Cortex of kidney (tissue), 1 donor: ENCODE measurements around the gene NR2C2AP.

ENCODE experiments used
- DNase-seq: peaks from one replicate; lab custom pipeline; 2025; lab: John Stamatoyannopoulos, UW

The NR2C2AP gene

DNA sequence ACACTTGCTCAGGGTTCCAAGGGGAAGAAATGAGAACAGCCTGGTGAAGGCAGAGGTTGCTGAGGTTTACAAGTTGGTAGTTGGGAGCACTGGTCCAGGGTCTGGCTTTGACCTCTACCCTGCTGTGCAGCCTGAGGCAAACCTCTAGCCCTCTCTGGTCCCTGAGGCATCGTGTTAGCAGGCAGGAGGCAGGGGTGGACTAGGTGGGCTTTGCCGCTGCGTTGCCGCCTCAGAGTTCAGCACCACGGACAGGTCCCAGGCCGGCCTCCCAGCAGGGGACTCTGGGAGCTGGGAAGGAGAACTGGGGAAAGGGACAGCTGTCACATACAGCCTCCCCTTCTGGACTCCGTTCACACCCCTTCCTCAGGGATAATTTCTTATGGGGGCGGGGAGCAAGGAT, 11.7 kb upstream of the NR2C2AP start:
- no peak for DNase-seq

DNA sequence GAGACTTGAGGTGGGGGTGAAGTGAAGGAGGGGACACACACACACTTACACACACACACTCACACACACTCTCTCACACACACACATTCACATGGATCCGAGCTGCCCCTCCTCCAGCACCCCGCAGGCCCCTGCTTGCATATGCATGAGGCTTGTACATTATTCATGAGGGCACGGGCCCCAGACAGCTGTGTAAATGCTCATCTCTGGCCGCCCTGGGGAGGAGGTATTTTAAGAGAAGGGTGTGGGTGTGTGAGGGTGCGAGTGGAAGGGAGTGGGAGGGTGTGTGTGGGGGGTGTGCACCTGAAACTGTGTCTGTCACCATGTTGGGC, 10.9 kb upstream of the NR2C2AP start:
- no peak for DNase-seq

DNA sequence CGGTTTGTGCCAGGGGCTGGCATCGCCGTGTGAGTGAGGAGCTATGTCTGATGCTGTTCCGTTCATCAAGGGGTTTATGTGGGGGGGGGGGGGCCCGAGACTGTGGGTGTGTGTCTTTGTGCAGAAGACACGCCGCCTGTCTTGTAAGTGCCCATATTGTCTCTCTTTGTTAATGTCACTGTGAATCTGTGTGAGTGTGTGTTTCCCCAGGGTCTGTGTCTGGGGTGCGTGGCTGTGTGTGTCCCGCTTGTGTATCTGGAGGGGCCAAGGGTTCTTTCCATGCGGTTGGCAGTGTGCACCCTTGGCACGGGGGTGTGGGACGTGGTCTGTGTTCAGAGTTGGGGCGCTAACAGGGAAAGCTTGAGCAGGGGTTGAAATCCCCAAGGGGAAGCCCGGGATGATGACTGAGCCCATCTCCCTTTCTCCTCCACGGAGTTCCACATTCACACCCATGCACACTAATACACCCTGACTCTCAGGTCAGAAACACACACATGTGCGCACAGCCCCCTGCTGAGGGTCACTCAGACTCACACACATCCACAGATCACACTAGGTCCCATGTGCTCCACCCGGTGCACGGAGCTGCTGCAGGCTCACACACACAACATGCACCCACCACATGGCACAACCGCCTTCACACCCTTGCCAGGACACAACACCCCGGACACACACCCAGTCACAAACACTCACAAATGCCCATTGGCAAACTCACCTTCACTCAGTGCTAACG, 10.4 kb upstream of the NR2C2AP start:
- no peak for DNase-seq

DNA sequence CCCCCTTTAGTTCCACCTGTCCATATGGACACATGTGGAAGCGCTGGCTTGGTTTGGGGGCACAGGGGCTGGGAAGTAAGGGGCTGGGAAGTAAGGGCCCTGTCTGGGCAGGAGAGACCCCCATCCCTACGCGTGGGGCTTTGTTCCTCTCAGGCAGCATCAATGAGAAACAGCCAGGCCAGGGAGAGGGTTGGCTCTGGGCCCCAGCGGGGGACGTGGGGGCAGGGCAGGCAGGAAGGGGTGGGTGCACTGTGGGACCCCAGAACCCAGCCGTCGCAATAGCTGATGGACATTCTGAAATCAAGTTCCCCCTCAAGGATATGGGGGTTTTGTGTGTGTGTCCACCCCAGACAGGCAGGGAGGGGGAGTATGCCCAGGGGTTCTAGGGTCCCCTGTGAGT, 9.7 kb upstream of the NR2C2AP start:
- DNase-seq, result no peak

DNA sequence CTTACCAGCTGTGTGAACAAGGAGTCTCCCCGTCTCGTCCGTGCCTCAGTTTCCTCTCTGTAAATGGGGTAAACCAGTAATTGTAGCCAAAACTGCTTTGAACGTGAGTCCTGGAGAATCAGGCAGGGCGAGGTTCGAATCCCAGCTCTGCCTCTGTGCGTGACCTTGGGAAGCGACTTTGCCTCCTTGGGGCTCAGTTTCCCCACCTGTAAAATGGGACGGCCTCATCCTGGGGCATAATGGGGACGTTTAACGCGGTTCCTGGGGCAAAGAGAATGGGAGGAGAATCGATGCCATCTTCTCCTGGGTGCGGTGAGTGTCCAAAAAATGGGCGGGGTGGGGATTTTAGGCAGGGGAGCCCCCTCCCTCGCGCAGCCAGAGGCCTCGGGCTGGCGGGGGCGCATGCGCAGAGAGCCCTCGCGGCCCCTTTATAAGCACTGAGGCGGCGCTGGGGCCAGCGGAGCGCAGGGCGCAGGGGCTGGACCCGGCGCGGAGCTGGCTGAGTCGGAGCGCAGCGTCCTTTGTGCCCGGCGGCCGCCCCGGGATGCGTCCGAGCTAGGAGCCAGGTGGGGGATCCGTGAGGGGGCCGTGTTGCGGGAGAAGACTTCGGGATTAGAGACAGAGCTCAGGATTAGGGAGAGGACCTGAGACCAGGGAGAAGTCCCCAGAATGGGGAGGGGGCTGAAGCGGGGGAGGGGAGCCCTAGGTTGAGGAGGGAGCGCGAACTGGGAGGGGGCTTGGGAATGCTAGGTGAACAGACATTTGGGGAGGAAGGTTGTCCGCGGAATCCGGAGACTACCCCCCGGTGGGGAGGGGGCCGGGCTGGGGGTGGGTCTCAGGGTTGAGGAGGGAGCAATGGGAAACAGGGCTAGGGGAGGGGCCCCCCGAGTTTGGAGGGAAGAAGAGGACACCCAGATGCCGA, 8.5 kb upstream of the NR2C2AP start, which contains the start of gene NCAN:
Gene NCAN, plus strand, starts transcription at position 460 of the 922 bp plus-strand sequence. CDS start 4,996 bp downstream, outside the sequence.
- no peak for DNase-seq

DNA sequence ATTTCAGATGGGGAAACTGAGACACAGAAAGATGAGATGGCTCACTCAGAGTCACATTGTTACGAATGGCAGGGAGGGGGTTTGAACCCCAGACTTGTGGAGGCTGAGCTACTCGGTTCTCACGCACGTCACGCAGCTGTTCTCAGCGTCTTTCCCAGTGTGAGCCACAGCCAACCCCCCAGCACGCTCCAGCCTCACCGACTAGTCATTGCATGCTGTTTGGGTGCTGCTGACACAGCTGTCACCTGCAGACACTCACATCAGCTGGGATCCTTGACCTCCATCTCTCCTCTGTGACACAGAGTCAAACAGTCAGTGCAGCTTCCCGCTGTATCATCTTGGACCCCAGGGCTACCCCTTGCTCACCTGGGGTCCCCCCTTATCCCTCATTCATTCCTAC, 6.2 kb upstream of the NR2C2AP start:
- no peak for DNase-seq

DNA sequence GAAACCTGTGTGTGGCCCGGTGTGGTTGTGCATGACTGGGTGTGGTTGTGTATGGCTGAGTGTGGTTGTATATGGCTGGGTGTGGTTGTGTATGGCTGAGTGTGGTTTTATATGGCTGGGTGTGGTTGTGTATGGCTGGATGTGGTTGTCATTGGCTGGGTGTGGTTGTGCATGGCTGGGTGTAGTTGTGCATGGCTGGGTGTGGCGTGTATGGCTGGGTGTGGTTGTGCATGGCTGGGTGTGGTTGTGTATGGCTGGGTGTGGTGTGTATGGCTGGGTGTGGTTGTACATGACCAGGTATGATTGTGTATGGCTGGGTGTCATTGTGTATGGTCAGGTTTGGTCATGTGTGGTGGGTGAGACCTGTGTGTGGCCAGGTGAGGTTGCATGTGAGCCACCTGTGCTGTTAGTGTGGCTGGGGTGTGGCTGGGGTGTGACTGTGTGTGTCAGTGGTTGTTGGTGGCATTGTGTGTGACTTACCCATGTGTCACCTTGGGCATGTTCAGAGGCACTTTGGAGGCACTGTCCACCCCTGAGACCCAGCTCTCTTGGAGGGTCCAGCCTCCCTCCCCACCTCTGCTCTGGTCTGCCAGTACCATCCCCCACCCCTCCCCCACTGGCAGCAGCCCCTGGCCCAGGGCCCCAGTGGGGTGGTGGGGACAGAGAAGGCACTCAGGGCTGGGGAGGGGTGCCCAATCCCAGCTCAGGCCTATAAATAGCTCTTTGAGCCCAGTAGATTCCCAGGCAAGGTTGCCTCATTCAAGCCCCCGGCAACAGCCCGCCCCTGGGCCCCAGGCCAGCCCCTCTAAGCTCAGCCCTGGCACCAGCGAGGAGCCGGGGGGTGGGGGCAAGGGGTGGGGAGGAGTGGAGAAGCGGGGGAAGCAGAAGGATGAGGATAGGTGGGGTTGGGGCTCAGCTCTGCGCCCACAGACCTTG, 4.7 kb upstream of the NR2C2AP start:
- no peak for DNase-seq

DNA sequence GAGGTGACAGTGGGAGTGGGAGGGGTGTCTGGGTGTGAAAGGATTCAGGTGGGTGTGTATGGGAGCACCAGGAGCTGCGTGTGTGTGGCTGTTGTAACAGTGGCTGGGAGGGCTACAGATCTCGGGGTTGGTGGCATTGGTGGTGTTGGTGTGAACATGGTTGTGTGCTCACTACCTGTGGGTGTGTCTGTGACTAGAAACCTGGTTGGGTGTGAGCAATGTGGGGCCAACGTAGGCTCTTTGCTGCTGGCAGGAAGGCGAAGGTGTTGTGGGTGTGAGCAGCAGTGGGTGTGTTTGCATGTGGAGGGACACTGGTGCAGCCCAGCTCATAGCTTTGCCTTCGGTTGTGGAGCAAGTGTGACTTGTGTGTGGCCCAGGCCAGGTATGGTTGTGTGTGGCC, 3.7 kb upstream of the NR2C2AP start:
- DNase-seq, result no peak

DNA sequence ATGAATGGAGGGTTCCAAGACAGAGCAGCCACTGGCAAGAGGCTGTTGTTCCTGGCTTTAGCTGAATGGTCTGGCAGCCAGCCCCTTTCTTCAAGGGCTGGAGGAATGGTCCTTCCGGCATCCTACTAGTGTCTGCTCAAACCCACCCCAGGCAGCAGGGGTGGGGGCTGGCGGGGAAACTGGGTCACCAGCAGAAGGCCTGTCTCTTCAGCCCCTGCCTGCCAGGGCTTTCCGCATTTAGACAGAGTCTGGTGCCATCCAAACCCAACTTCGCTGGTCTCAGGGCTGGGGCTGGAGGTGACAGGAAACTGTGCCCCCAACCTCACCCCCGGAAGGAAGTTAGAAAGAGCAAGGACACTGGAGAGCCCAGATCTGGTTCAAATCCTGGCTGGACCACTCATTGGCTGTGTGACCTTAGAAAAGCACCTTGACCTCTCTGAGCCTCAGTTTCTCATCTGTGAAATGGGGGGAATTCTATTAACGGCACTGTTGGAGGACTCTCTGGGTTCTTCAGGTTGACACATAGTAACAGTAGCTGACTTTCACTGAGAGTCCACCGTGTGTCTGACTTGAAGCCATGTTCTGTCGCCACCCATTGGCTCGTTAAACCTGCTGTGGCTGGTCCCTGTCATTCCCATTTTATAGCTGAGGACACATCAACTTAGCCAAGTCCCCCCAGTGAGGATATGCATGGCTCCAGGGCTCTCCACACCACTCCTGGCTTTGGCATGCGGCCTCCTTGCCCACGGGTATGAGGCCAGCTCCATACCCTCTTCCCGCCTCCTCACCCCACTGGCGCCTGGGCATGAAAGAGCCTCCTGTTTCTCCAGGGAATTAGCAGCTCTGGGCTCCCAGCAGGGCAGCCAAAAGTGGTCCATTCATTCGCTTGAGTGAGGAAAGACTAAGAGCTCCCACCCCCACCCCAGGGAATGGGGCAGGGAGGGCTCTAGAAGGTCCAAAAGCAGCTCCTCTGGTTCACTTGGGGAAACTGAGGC, 2.5 kb upstream of the NR2C2AP start:
- no peak for DNase-seq

DNA sequence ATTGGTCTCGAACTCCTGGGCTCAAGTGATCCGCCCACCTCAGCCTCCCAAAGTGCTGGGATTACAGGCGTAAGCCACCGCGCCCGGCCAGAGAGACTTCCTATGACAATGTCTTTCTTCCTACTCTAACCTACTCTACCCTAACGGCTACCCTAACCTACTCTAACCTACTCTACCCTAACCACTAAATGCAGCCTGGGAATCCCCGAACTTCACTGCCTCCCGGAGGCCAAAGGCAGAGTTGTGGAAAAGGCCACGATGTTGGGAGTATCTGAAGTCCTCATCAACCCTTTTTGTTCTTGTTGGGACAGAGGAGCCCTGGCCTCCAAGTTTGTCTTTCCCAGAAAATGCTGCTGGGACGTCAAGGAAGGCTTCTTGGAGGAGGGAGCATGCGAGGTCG, 967 bp upstream of the NR2C2AP start:
- no peak for DNase-seq

DNA sequence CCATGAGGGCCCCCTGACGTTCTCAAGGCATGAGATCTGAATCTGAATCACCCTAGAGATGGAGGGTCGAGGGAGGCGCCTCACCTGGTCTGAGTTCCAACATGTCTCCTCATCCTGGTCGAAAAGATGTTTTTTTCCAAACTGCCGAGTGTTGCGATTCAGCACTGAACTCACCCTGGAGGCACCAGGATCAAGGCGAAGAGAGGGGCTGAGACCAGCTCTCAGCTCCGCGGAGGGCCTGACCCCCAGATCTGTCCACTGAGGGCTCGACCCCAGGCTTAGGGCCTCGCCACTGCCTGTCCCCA, 555 bp downstream of the NR2C2AP start:
- DNase-seq, result no peak

DNA sequence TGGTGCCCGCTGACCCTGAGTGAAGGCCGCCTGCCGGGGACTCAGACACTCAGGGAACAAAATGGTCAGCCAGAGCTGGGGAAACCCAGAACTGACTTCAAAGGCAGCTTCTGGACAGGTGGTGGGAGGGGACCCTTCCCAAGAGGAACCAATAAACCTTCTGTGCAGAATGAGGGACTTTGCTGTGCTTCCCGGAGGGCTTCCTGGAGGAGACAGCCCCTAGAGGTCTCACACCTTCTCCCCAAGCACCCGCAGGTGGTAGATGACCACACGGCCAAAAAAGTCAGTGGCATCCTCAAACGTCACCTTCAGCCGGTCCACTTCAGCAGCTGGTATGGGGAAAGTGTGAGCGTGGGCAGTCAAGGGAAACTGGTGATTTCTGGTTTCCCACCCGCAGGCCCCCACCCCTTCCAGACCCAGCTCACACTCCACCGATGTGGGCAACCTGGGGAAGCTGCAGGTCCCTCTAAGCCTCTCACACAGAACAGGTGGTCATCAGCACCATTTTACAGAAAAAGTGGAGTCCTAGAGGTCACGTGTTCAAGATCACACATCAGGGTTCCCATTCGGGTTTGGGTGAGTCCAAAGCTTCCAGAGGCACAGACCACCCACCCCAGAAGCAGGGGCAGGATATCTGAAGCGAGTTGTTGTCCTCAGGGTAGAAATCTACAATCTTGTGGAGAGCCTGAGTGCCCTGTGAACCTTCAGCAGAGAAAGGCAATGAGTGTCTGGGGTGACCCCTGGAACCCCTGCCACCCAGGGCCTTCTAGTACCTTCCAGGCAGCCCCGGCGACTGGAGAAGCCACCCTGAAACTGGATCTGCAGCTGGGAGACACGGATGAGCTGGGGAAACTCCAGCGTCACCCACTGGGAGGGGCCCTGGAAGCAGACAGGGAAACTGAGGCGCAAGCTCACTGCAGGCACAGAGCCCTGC, 1.2 kb downstream of the NR2C2AP start:
- no peak for DNase-seq

DNA sequence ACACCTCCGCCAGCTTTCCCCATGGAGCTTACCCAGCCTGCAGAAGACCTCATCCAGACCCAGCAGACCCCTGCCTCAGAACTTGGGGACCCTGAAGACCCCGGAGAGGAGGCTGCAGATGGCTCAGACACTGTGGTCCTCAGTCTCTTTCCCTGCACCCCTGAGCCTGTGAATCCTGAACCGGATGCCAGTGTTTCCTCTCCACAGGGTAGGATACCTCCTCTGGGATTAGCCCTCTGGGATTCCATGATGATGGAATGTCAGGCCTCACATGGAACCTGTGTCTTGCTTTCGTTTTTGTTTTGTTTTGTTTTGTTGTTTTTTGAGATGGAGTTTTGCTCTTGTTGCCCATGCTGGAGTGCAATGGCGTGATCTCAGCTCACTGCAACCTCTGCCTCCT, 9.3 kb downstream of the NR2C2AP start:
- no peak for DNase-seq

DNA sequence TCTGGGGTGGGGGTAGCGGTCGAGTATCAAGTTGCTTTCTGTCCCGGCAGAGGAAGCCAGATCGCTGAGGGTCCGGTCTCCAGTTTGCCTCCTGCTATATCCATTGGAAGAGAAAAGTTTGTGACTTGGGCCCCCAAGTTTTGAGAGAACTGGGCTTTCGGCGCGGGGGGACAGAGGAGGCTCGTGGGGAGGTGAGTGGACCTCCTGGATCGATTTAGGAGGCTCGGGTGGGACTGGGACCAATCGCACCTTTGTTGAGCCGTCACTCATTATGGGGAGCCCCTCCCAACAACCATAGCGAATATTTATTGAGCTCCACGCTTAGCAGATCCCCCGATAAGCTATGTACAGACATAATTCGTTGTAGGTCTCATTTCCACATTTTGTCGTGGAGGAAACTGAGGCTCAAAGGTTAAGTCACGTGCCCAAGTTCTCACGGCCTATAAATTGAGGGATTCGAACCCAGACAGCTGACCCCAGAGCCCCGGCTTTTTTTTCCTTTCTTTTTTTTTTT, 10.2 kb downstream of the NR2C2AP start:
- no peak for DNase-seq

DNA sequence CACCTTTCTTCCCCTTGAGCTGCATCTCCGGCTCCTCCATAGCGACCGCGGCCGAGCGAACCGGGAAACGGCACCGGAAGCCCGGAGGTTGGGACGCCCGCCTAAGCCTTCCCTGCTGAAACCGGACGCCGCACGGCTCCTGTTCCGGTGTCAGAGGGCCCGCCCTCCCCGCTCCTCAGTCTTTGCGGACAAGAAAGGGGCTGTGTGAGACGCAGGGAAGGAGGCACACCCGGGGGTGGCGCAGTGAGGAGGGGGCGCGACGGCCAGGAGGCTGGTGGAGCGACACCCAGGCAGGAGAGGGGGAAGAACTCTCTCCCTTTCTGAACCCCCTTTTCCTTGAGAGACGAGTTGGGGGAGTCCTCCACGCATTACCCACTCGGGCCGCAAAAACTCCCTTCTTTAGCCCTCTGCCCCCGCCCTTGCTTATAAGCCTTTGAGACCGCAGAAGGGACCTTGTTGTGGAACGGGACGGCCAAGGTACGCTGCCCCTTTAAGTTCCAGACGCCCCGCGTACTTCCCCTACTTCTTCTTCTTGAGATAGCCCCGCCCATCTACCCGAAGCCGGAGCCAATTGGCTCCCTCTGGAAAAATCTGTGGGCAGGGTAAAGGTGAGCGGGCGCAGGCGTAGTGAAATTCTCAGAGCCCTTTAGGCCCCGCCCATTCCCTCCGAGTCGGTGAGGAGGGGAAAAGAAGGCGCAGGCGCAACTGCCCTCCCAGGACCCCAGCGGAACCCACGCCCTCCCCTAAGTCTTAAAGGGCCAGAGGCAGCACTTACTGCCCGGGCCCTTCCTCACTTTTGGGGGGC, 10.9 kb downstream of the NR2C2AP start, which contains the start of the genes BORCS8 and RFXANK:
Gene BORCS8, minus strand, starts transcription at position 75 of the 805 bp plus-strand sequence. Its CDS starts 35 bp downstream, at position 40.
Gene RFXANK, plus strand, starts transcription at position 181 of the 805 bp plus-strand sequence. CDS start 1,689 bp downstream, outside the sequence.
- peak; percentile 47 for DNase-seq

DNA sequence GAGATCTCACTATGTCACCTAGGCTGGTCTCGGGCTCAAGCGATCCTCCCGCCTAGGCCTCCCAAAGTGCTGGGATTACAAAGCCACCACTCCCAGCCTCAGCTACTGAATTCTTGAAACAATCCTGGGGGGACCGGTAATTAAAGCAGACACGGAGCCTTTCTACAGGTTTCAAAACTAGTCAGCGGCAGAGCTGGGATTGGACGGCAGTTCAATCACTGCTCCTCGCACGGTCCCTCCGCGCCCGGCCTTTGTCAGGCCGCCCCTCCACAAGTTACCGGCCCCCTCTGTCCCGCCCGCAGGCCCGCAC, 11.5 kb downstream of the NR2C2AP start:
- no peak for DNase-seq

DNA sequence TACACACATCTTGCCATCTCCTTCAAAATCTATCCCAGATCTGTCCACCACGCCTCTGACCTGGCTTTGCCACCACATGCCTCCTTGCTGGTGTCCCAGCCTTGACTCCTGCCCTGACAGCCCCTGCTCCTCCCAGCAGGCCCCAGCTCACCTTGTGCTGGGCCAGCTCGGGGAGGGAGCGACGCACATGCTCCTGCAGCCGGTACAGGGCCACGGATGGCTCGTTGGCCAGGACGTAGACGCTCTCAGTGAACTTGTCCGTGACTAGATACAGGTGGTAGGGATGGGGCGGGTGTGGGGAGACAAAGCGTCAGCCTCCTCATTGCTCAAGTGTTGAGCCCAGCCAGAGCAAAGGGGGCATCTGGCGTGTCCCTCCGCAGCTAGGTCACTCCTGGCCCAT, 16.5 kb downstream of the NR2C2AP start:
- no peak for DNase-seq

DNA sequence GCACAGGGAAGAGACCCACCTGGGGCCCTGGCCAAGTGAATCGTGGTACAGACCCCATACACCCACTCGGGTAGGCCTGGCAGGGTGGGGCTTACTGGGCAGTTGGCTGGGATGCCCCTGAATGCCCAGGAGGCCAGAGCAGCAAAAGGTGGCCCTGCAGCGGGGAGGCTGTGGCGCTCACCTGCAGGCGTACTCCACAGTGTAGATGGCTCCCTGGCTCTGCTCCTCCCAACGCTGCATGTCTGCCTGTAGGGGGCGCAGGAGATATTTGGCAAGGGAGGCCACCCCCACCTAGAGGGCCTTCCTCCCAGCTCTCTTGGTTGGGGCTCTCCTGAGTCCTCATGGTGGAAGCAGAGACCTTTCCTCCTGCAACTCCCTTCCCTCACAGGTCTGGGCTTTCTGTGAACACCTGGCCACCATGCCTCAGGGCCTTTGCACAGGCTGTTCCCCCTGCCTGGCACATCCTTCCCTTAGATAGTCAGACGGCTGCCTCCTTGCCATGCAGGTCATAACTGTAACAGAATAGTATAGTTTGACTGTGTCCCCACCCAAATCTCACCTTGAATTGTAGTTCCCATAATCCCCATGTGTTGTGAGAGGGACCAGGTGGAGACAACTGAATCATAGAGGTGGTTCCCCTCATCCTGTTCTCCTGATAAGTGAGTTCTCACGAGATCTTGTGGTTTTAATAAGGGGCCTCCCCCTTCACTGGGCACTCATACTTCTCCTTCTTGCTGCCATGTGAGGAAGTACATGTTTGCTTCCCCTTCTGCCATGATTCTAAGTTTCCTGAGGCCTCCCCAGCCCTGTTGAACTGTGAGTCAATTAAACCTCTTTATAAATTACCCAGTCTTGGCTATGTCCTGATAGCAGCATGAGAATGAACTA, 17.1 kb downstream of the NR2C2AP start:
- no peak for DNase-seq
